Epithelial cell of esophagus (primary cell): ENCODE measurements around the gene KRTAP5-1.

Experiments
- DNase-seq: peaks from one replicate; pipeline ENCODE4 v3.0.0; 2010; ENCODE audit warnings: low read depth
- H3K4me3 ChIP-seq: 2 replicates; pipeline ENCODE4 v1.5.1; 2011; ENCODE audit warnings: mild to moderate bottlenecking, low read length, control low read depth
- CTCF ChIP-seq: IDR thresholded peaks from 2 replicates; pipeline ENCODE4 v1.5.1; 2011; ENCODE audit warnings: low read depth, mild to moderate bottlenecking, low read length, control low read depth, inconsistent platforms; ENCODE audit not compliant: insufficient read depth; ENCODE audit errors: missing control alignments

KRTAP5-1 gene

GRCh38 chr11:1561266-1561665 is 23.8 kb downstream of the KRTAP5-1 start:
- TF ChIP-seq CTCF: no peak

GRCh38 chr11:1560649-1561251 is 24.3 kb downstream of the KRTAP5-1 start:
- TF ChIP-seq CTCF: no peak
- no peak for DNase-seq
- no peak overlapping the region for H3K4me3 ChIP-seq

More at GRCh38 chr11:1561266-1561665, 23.8 kb downstream of the KRTAP5-1 start:
- no peak for DNase-seq
- no peak overlapping the region for H3K4me3 ChIP-seq

GRCh38 chr11:1560002-1560648 is 25.0 kb downstream of the KRTAP5-1 start:
- DNase-seq: no peak
- no peak overlapping the region for H3K4me3 ChIP-seq
- TF ChIP-seq CTCF: no peak

- DNase-seq: peak; percentile 61
- H3K4me3 ChIP-seq: no peak overlapping the region
- TF ChIP-seq CTCF: no peak
Observed at GRCh38 chr11:1559111-1559951, 25.8 kb downstream of the KRTAP5-1 start.

- H3K4me3 ChIP-seq: no peak overlapping the region
- DNase-seq: no peak
- TF ChIP-seq CTCF: no peak
Observed at GRCh38 chr11:1558775-1559110, 26.3 kb downstream of the KRTAP5-1 start.

- no peak overlapping the region for H3K4me3 ChIP-seq
- no peak for TF ChIP-seq CTCF
- DNase-seq: peak; percentile 47
Observed at GRCh38 chr11:1557904-1558774, 26.9 kb downstream of the KRTAP5-1 start.
